Body of pancreas (tissue), 4 donors: Measurements from ENCODE around the gene TEX9.

ENCODE experiments used
- POLR2A ChIP-seq, 3 donors: fragments of 450-650 bp; IDR thresholded peaks; one replicate each; pipeline ENCODE4 v1.6.1; 2016; ENCODE audit warnings: antibody characterized with exemption in 3 of 3, mild to moderate bottlenecking in 2 of 3
- TF ChIP-seq, protein P1 (sequence below), 7 experiments: fragments of 450-650 bp in 4 of 7; fragments of 200-600 bp in 3 of 7; sonication (generic) in 3 of 7; IDR thresholded peaks; one replicate each; pipeline ENCODE4 v1.5.1; 2016 to 2019; ENCODE audit warnings: antibody characterized with exemption in 7 of 7

GRCh38 chr15:56365075-56365711 is at the start of gene TEX9:
- peak in 2 of 3 donors; percentile 68 to 75 for TF ChIP-seq POLR2A (IDR thresholded peaks at IDR 0.05)
- TF ChIP-seq, protein P1, sequence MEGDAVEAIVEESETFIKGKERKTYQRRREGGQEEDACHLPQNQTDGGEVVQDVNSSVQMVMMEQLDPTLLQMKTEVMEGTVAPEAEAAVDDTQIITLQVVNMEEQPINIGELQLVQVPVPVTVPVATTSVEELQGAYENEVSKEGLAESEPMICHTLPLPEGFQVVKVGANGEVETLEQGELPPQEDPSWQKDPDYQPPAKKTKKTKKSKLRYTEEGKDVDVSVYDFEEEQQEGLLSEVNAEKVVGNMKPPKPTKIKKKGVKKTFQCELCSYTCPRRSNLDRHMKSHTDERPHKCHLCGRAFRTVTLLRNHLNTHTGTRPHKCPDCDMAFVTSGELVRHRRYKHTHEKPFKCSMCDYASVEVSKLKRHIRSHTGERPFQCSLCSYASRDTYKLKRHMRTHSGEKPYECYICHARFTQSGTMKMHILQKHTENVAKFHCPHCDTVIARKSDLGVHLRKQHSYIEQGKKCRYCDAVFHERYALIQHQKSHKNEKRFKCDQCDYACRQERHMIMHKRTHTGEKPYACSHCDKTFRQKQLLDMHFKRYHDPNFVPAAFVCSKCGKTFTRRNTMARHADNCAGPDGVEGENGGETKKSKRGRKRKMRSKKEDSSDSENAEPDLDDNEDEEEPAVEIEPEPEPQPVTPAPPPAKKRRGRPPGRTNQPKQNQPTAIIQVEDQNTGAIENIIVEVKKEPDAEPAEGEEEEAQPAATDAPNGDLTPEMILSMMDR (IDR thresholded peaks at IDR 0.05) = no peak
